T-helper 1 cell (primary cell): ENCODE results near the gene NRP1.

ENCODE experiments used
- DNase-seq, 5 donors: peaks; one replicate each; pipeline ENCODE4 v3.0.0-alpha.2; 2012 to 2020

Gene NRP1

GRCh38 chr10:33257439-33258080 is 76.9 kb downstream of the NRP1 start:
- no peak for DNase-seq

DNA sequence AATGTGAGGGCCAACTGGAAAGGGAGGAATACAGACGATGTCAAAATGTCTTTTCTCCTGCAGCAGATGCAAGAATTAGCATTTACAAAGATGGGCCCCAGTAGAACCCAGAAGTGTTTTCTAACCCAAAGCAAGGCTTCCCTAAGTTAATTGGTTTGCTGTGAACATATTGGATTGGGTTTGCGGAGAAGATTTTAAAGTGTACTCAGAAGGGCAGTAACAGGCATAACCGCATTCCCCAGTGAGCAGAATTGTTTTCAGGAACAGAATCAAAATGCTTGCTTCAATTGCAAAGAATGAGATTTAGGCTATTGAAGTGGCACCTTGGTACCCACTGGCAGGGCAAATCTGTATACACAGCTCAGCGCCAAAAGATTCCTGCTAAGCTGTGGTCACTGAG is 78.0 kb downstream of the NRP1 start:
- no peak for DNase-seq

DNA sequence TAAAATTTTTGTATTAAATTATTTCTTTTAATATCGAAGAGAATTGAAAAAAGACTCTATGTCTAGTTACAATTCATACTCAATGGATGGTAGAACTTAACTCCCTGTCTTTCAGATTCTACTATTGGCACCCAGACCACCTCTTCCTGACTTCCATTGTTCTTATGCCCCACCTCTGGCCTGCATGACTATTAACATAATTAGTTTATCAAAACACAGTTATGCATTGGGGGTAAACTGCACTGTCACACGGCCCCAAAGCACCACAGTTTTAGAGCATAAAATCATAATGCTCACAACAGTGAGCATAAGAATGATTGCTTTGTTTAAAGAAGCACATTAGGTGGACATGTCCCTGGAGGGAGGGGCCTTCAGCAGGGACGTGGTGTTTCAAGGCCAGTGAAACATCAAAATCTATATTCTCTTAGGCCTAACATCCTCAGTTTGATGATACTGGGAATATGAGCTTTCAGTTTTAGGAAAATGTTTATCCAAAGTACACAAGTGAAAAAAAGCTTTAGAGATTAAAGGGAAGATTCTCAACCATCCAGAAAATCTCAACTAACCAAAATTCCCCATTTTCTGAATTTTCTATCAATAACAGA is 79.8 kb downstream of the NRP1 start:
- DNase-seq = no peak

DNA sequence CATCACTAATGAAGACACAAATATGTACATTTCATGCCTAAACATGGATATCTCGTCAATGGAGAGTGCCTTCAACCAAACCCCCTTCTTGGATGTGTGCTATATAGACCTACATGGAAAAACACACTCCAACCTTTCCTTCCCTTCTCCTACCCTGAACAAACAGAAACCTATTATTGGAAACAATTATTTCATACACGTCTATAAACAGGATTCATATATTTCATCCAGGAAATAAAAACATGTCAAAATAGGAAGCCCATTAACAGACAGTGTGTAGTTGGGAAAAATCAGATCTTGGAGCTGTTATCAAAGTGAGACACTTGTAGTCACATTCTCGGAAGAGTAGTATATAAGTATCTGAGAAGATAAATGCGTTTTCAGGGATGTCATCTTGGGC is 81.1 kb downstream of the NRP1 start:
- no peak for DNase-seq

GRCh38 chr10:33252794-33253203 is 81.7 kb downstream of the NRP1 start:
- DNase-seq = peak in 1 of 5 donors; percentile 43

- DNase-seq = no peak
Observed at GRCh38 chr10:33252324-33252723, 82.1 kb downstream of the NRP1 start.

GRCh38 chr10:33249659-33250345 is 84.7 kb downstream of the NRP1 start:
- DNase-seq = no peak

- no peak for DNase-seq
Observed at GRCh38 chr10:33249137-33249536, 85.3 kb downstream of the NRP1 start.

DNA sequence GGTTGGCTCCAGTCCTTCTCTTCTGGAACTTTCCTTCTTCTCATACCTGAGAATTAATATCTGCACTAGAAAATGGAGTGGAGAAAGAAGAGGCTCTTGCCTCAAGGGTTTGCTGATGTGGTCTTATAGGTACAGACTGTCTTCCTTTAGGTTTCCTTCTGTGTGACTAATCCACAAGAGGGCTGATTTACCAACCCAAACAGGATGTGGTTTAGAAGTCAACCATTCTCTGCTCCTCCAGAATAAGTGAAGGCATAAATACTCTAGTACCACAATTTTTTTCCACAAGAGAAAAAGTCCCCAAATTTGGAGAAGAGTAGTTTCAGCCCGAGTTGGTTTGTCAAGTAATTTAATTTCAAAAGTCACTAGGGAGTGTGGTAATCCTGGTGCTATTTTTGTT is 85.8 kb downstream of the NRP1 start:
- peak in 3 of 5 donors; percentile 7 to 83 (median 23) for DNase-seq

DNA sequence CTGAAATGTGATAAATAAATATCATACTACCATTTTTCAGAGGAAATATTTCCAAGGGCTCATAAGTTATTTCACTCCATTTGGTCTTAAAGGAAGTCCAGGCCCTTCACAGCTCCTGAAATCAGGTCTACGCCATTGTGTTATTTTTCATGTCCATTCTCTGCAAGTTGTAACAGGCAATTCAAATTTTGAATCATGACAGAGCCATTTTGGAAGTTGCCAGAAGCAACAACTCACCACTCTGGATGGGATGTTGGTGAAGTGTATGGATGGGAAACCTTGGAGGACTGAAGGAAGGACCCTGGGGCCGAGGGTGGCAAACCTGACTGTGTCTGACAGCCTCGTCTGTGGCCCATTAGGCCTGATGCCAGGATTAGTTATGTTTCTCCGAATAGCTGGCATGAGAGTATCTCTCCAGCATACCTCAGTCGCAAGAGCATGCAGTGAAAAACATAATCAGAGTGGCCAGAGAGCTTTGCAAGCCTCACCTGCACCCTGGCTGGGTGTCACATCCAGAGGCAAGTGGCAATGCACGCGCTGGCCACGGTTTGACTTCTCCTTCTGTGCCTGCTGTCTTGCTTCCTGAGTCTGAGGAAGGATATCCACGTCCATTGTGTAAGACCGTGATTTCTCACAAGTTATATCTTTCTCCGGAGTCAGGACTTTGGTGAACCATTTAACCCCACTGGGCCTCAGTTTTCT is 87.1 kb downstream of the NRP1 start:
- no peak for DNase-seq

- DNase-seq = no peak
Observed at GRCh38 chr10:33245343-33245742, 89.1 kb downstream of the NRP1 start.

GRCh38 chr10:33244354-33244967 is 90.0 kb downstream of the NRP1 start:
- no peak for DNase-seq

DNA sequence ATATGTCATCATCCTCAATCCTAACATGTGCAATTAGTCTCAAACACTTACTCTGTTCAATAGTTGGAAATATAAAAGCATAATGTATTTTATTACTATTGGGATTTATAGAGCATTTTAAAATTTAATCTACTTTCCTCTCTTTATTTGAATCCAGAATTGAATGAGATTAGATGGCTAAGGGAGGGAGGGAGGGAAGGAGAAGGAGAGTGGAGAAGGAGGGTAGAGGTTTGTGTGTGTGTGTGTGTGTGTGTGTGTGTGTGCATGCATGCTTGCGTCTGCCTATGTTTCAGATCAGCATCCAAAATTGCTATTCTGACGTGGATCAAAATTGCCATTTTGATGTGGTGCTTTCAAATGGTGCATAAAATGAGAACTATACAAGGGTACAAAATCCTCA is 90.8 kb downstream of the NRP1 start:
- DNase-seq = no peak

GRCh38 chr10:33242931-33243330 is 91.5 kb downstream of the NRP1 start:
- no peak for DNase-seq

- DNase-seq = no peak
Observed at GRCh38 chr10:33241351-33241750, 93.1 kb downstream of the NRP1 start.

GRCh38 chr10:33240931-33241330 is 93.5 kb downstream of the NRP1 start:
- no peak for DNase-seq

GRCh38 chr10:33240258-33240657 is 94.2 kb downstream of the NRP1 start:
- no peak for DNase-seq

DNA sequence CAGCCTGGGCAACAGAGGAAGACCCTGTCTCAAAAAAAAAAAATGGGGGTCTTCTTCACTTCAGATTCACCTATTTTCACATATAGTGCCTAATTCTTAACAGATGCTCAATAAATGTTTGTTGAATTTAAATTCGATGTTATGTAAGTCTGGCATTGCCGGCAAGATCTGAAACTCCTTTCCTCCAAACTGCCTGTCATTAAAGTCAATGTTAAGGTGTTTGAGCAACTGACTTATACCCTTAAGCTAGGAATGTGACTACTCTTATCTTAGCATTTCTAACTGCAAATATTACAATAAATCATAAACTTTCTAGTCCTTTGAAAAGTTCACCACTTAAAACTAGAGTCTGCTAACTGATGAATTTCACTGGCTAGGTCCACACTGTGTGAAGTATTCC is 95.2 kb downstream of the NRP1 start:
- DNase-seq = no peak

DNA sequence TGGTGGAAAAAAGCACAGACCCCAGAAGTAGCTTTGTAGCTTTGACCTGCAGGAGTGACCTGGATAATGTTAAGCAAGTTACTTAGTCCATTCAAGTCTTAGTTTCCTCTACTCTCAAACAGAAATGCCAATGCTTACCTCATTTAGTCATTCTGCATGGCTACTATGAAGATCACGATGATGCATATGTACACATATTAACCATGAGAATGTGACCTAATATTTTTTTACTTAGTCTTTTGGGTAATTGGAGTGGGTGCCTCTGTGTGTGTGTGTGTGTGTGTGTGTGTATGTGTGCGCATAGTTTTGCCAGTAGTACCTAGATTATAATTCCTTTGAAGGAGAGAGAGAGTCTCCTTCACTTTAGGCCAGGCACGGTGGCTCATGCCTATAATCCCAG is 95.8 kb downstream of the NRP1 start:
- no peak for DNase-seq

GRCh38 chr10:33237736-33238624 is 96.5 kb downstream of the NRP1 start:
- DNase-seq = no peak

DNA sequence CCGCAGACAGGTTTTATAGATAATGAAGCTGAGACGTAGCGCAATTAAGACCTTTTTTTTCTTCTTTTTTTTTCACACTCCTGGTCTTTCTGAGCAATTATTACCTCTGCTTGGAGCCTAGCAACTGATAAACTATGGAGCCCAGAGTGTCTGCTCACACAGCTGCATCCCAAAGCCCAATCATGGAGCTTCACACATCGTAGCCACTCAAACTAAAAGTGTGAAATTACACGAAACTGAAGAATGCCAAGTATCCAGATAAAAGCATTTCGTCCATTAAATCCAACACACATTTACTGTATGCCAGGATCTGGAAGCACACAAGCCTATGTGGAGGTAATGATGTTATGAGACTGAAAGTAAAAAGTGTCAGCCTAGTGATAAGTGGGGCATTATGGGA is 97.6 kb downstream of the NRP1 start:
- DNase-seq = no peak

DNA sequence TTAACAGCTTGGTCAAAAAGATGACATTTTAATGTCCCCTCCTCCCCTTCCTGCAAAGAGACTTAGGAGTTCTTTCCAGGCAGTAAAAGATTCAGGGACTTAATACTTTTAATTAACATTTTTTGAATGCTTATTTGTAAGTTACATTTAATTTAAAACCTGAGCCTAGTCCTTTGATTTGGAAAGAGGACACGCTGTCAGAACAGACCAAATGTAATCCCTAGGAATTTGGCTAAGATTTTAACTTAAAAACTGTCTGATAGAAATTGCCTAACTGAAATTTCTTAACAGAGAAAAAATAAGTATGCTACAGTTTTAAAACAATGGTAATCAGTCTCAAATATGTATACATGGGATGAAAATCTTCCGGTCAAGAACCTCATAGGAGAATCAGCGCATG is 98.5 kb downstream of the NRP1 start:
- no peak for DNase-seq
